GM12878 (cell line): ENCODE measurements around the gene CYB5B. TPM values are rescaled to one million over a fixed set of nuclear protein-coding genes. Genes with fewer than 3 reads are reported as not detected.

ENCODE experiments used
- ATAC-seq: fragments of 200-7000 bp; cut with Tn5 transposase; 3 replicates; pipeline ENCODE4 v1.9.1; 2020; ENCODE audit warnings: mild to moderate bottlenecking, moderate library complexity
- BruUV-seq: library from RNA; stranded (reverse); fragments of 400-500 nt; replicated peaks from 2 replicates; lab custom pipeline; 2021; lab: Mats Ljungman, UMichigan
- CTCF ChIA-PET: fragments of 300-600 bp; sonication (Branson Sonifier 250); formaldehyde crosslinking; extraction: SDS; loops from one replicate; lab custom pipeline; 2021; ENCODE audit warnings: inconsistent platforms; lab: Yijun Ruan, JAX
- POLR2A ChIA-PET: fragments of 350-600 bp; formaldehyde crosslinking; extraction: SDS; loops from one replicate; lab custom pipeline; 2021; ENCODE audit warnings: inconsistent platforms; lab: Charles Lee
- RAD21 ChIA-PET: fragments of 300-600 bp; sonication (Branson Sonifier 250); formaldehyde crosslinking; loops from one replicate; lab custom pipeline; 2023; ENCODE audit warnings: antibody characterized with exemption; ENCODE audit not compliant: unreplicated experiment; lab: Charles Lee
- SMC1A ChIA-PET: fragments of 300-600 bp; sonication (Branson Sonifier 250); formaldehyde crosslinking; loops from one replicate; lab custom pipeline; 2023; ENCODE audit not compliant: unreplicated experiment, uncharacterized antibody; lab: Charles Lee
- DNase-seq: peaks from one replicate; pipeline ENCODE4 v3.0.0-alpha.2; 2011; ENCODE audit warnings: low read depth, low spot score
- FAIRE-seq: peaks from 3 replicates; lab custom pipeline; 2011; peaks lifted over from hg19 to GRCh38; lab: Jason Lieb, UNC
- H2AFZ ChIP-seq: 2 replicates; pipeline ENCODE4 v1.6.0; 2011; ENCODE audit warnings: low read depth, low read length, control low read depth; ENCODE audit not compliant: control insufficient read depth
- H3K27ac ChIP-seq: 2 replicates; pipeline ENCODE4 v1.5.1; 2011; ENCODE audit warnings: control low read depth; ENCODE audit not compliant: control insufficient read depth, insufficient read depth
- H3K27me3 ChIP-seq, 2 experiments: replicated peaks in 1 of 2; 2 replicates each; pipeline versions ENCODE4 v1.6.0 to v1.6.1; 2011; ENCODE audit warnings: low read length in 1 of 2; ENCODE audit not compliant: control insufficient read depth in 2 of 2, insufficient read depth in 2 of 2
- H3K36me3 ChIP-seq, 2 experiments: 2 replicates each; pipeline ENCODE4 v1.5.1; 2011; ENCODE audit warnings: low read length in 1 of 2; ENCODE audit not compliant: control insufficient read depth in 2 of 2, insufficient read depth in 2 of 2
- H3K4me1 ChIP-seq: 2 replicates; pipeline ENCODE4 v1.6.1; 2011; ENCODE audit warnings: mild to moderate bottlenecking, low read length, moderate library complexity, mixed read lengths; ENCODE audit not compliant: control insufficient read depth, insufficient read depth
- H3K4me2 ChIP-seq: 2 replicates; pipeline ENCODE4 v1.6.0; 2011; ENCODE audit warnings: control low read depth; ENCODE audit not compliant: control insufficient read depth, insufficient read depth
- H3K4me3 ChIP-seq: fragments of 200-600 bp; sonication (generic); 2 replicates; pipeline ENCODE4 v1.5.1; 2016
- H3K79me2 ChIP-seq: 2 replicates; pipeline ENCODE4 v1.6.0; 2011; ENCODE audit warnings: low read length; ENCODE audit not compliant: control insufficient read depth, insufficient read depth
- H3K9ac ChIP-seq: 2 replicates; pipeline ENCODE4 v1.8.0; 2011; ENCODE audit warnings: low read length, control low read depth, mixed read lengths; ENCODE audit not compliant: control insufficient read depth, insufficient read depth
- H3K9me3 ChIP-seq: replicated peaks from 3 replicates; pipeline ENCODE4 v1.5.1; 2011; ENCODE audit warnings: mild to moderate bottlenecking, low read length; ENCODE audit not compliant: control insufficient read depth, insufficient read depth
- H4K20me1 ChIP-seq: 2 replicates; pipeline ENCODE4 v1.6.0; 2011; ENCODE audit not compliant: control insufficient read depth, insufficient read depth
- BMI1 ChIP-seq: fragments of 450-650 bp; IDR thresholded peaks from 2 replicates; pipeline ENCODE4 v1.6.1; 2016; ENCODE audit warnings: mild to moderate bottlenecking, moderate library complexity, borderline replicate concordance
- CEBPB ChIP-seq, 2 experiments: fragments of 150-350 bp in 1 of 2; IDR thresholded peaks; 2 replicates each; pipeline ENCODE4 v1.6.1; 2012 to 2014; ENCODE audit warnings: low read depth in 2 of 2, low read length in 2 of 2, borderline replicate concordance in 1 of 2, inconsistent platforms in 1 of 2
- CHD1 ChIP-seq: IDR thresholded peaks from 2 replicates; pipeline ENCODE4 v1.6.1; 2012; ENCODE audit warnings: low read depth, low read length, improper control_type of control experiment
- EGR1 ChIP-seq, 2 experiments: IDR thresholded peaks; 1 replicate in 1 of 2; 2 replicates in 1 of 2; pipeline ENCODE4 v1.6.1; 2011 to 2012; ENCODE audit warnings: low read depth in 2 of 2, low read length in 2 of 2, borderline replicate concordance in 1 of 2, mild to moderate bottlenecking in 1 of 2, moderate library complexity in 1 of 2
- HCFC1 ChIP-seq: fragments of 150-350 bp; IDR thresholded peaks from 2 replicates; pipeline ENCODE4 v1.6.1; 2014; ENCODE audit warnings: low read length
- KAT2A ChIP-seq: conservative IDR thresholded peaks from 2 replicates; pipeline ENCODE4 v1.6.1; 2011; ENCODE audit warnings: low read depth, low read length; ENCODE audit not compliant: control insufficient read depth
- NFYA ChIP-seq: IDR thresholded peaks from 2 replicates; pipeline ENCODE4 v1.6.1; 2011; ENCODE audit warnings: low read depth, mild to moderate bottlenecking, low read length, improper control_type of control experiment, borderline replicate concordance
- NR2C2 ChIP-seq: IDR thresholded peaks from 2 replicates; pipeline ENCODE4 v1.6.1; 2011; ENCODE audit warnings: borderline replicate concordance, low read depth; ENCODE audit not compliant: control insufficient read depth, insufficient read length
- POLR2AphosphoS2 ChIP-seq: IDR thresholded peaks from 2 replicates; pipeline ENCODE4 v1.6.1; 2011; ENCODE audit warnings: low read depth, mild to moderate bottlenecking, low read length, improper control_type of control experiment, moderate library complexity
- POLR2AphosphoS5 ChIP-seq: IDR thresholded peaks from 2 replicates; pipeline ENCODE4 v1.6.1; 2011; ENCODE audit warnings: mild to moderate bottlenecking, low read length, inconsistent platforms
- SMARCA5 ChIP-seq: fragments of 450-650 bp; IDR thresholded peaks from 2 replicates; pipeline ENCODE4 v1.6.1; 2017; ENCODE audit warnings: mild to moderate bottlenecking
- SREBF1 ChIP-seq: IDR thresholded peaks from 2 replicates; pipeline ENCODE4 v1.6.1; 2012; ENCODE audit warnings: mild to moderate bottlenecking, low read length
- YBX1 ChIP-seq: fragments of 450-650 bp; IDR thresholded peaks from 2 replicates; pipeline ENCODE4 v1.6.1; 2016; ENCODE audit warnings: antibody characterized with exemption
- WGBS: methylation state at CpG from one replicate; pipeline ENCODE4 v1.1.6; 2016; ENCODE audit warnings: low lambda C conversion rate; ENCODE audit not compliant: insufficient replicate concordance, insufficient coverage; ENCODE audit errors: missing lambda C conversion rate; 5-methylcytosine and 5-hydroxymethylcytosine counted together
- in situ Hi-C: fragments of 300-500 bp; cut with MboI; formaldehyde crosslinking; loops from 9 replicates; pipeline ENCODE4 v1.14.3; 2018; ENCODE audit warnings: mixed read lengths
- intact Hi-C: fragments of 100-400 bp; cut with micrococcal nuclease; formaldehyde crosslinking; loops from one replicate; pipeline ENCODE4 v1.14.2; 2022; ENCODE audit not compliant: unreplicated experiment
- polyA plus RNA-seq, 11 experiments: library from polyadenylated mRNA; depleted of rRNA in 4 of 11; unstranded in 6 of 11; stranded (reverse) in 5 of 11; fragments of >200 nt; fragmentation: Nextera tagmentation in 4 of 11; fragmentation: Illumina TruSeq in 1 of 11; extraction: Ambion mirVana in 4 of 11; extraction: Trizol in 1 of 11; gene quantifications; 1 replicate in 1 of 11; 2 replicates in 10 of 11; pipeline versions ENCODE4 v1.2.1 to v1.2.3, GENCODE V29; 2011 to 2016; ENCODE audit warnings: inconsistent platforms in 2 of 11, missing spikeins in 2 of 11, low read depth in 1 of 11
- total RNA-seq, 4 experiments: library from RNA; depleted of rRNA in 3 of 4; stranded (reverse); fragments of >200 nt in 3 of 4; fragmentation: Illumina TruSeq in 1 of 4; extraction: Trizol in 1 of 4; gene quantifications; 2 replicates each; pipeline versions ENCODE4 v1.2.1 to v1.2.3, GENCODE V29; 2013 to 2021
- TF ChIP-seq, protein P1 (sequence below): fragments of 150-350 bp; IDR thresholded peaks from 2 replicates; pipeline ENCODE4 v1.6.1; 2014; ENCODE audit warnings: mild to moderate bottlenecking, low read depth, low read length
- TF ChIP-seq, protein P2 (sequence below): IDR thresholded peaks from 2 replicates; pipeline ENCODE4 v1.6.1; 2012; ENCODE audit warnings: low read depth, low read length, improper control_type of control experiment

The CYB5B gene
- total and polyA plus RNA-seq, 10 of the 15 experiments (the other 5 are each of a cell fraction or from before 2014, with no cell fraction given): 145 to 305 (median 179) TPM

DNA sequence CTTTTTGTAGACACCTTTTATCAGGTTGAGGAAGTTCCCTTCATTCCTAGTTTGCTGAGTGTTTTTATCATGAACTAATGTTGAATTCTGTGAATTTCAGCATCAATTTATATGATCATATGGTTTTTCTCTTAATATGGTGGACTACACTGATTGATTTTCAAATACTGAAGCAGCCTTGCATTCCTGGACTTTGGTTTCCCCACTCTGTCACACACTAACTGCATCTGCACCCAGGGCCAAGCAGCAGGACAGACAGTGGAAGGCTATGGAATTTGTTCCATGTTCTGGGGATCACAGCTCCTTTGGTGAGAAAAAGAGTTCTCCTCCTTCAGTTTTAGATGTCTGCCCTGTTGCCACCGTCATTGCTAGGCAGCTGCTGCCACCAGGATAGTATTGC, 46.4 kb upstream of the CYB5B start:
- ChIA-PET POLR2A (interaction anchor here (0.6 kb wide), 3 partner anchors 236 to 512 kb away, joined by 6 to 11 read pairs (median 9); no protein-coding TSS in a partner anchor), SMC1A (interaction anchor here (1.5 kb wide), 1 partner anchor 18 kb away, joined by 5 read pairs; no protein-coding TSS in a partner anchor), RAD21 (no interaction called here), CTCF (interaction anchor here (0.8 to 1.4 kb wide), 2 partner anchors 18 to 193 kb away, joined by 3 to 5 read pairs; no protein-coding TSS in a partner anchor)
- intact Hi-C loops (no loop called here), in situ Hi-C loops (no loop called here)
- no peak overlapping the region for H3K27ac ChIP-seq
- no peak overlapping the region for H2AFZ ChIP-seq
- no peaks in the 10 kb centered on the region for H4K20me1 ChIP-seq
- peaks cover 2 to 26% of the 10 kb centered on the region in 2 experiments; a peak in 2 of 4 replicates for H3K36me3 ChIP-seq
- no peak for FAIRE-seq
- WGBS: 86% methylated on average over 1 of the region's 1 CpG
- no peak for ATAC-seq
- no peak overlapping the region for H3K4me3 ChIP-seq
- peaks cover 9% of the 10 kb centered on the region for H3K79me2 ChIP-seq
- H3K4me2 ChIP-seq: no peak overlapping the region
- 0 out of 2 replicates have a peak, but pooled peaks have one; percentile 21 for TF ChIP-seq POLR2AphosphoS5
- TF ChIP-seq SMARCA5: no peak
- no peak overlapping the region for H3K9ac ChIP-seq
- no peak for DNase-seq
- BruUV-seq: no TSS peak
- H3K9me3 ChIP-seq: no peaks in the 10 kb centered on the region
- H3K4me1 ChIP-seq: peaks cover 9% of the 10 kb centered on the region
- H3K27me3 ChIP-seq: no peaks in the 10 kb centered on the region

DNA sequence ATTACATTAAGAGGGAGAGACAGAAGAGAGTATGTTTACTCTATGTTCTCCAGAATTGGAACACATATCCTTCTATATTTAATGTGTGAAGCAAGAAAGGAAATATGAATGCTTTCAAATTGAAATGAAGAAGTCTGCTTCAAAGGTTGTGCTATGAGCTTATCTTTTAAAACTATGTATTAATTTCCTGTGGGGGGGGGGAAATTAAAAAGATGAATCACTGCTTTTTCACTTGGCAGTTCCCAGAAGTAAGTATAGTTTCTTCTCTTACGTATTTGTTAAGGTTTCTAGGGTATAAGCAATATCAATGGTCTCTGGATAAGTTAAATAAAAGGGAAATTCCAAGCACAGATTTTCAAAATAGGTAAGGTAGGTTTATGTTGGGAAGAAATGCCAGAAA, 45.7 kb upstream of the CYB5B start:
- no peak for DNase-seq
- Histone ChIP-seq H3K79me2 (peaks cover 15% of the 10 kb centered on the region), H3K4me2 (no peak overlapping the region), H3K36me3 (peaks cover 2 to 26% of the 10 kb centered on the region in 2 experiments; a peak in 2 of 4 replicates), H3K27ac (no peak overlapping the region), H3K4me1 (peaks cover 9% of the 10 kb centered on the region), H2AFZ (no peak overlapping the region), H3K9me3 (no peaks in the 10 kb centered on the region), H3K27me3 (no peaks in the 10 kb centered on the region), H3K9ac (no peak overlapping the region), H4K20me1 (no peaks in the 10 kb centered on the region), H3K4me3 (no peak overlapping the region)
- BruUV-seq: no TSS peak
- in situ Hi-C loops: no loop called here
- no peak for ATAC-seq
- ChIA-PET CTCF (interaction anchor here (0.8 to 1.4 kb wide), 2 partner anchors 18 to 192 kb away, joined by 3 to 5 read pairs; no protein-coding TSS in a partner anchor), SMC1A (interaction anchor here (0.6 to 1.5 kb wide), 2 partner anchors 17 to 278 kb away, joined by 3 to 5 read pairs; no protein-coding TSS in a partner anchor), POLR2A (interaction anchor here (0.6 kb wide), 4 partner anchors 236 to 511 kb away, joined by 4 to 11 read pairs (median 8); no protein-coding TSS in a partner anchor), RAD21 (interaction anchor here (0.6 kb wide), 1 partner anchor 64 kb away, joined by 3 read pairs; no protein-coding TSS in a partner anchor)
- intact Hi-C loops: no loop called here
- 50% methylated on average over 1 of the region's 1 CpG for WGBS
- FAIRE-seq: no peak
- TF ChIP-seq CEBPB (IDR thresholded peaks at IDR 0.05; ENCODE audit: borderline replicate concordance in 1 of 2, low read depth in 2 of 2, low read length in 2 of 2) (no peak), HCFC1 (no peak), NFYA (no peak), YBX1 (no peak), KAT2A (no peak), BMI1 (no peak), NR2C2 (no peak), SREBF1 (no peak), EGR1 (IDR thresholded peaks at IDR 0.05; ENCODE audit: borderline replicate concordance in 1 of 2, low read depth in 2 of 2, low read length in 2 of 2) (no peak), CHD1 (no peak), POLR2AphosphoS2 (no peak)
- TF ChIP-seq, protein P1, sequence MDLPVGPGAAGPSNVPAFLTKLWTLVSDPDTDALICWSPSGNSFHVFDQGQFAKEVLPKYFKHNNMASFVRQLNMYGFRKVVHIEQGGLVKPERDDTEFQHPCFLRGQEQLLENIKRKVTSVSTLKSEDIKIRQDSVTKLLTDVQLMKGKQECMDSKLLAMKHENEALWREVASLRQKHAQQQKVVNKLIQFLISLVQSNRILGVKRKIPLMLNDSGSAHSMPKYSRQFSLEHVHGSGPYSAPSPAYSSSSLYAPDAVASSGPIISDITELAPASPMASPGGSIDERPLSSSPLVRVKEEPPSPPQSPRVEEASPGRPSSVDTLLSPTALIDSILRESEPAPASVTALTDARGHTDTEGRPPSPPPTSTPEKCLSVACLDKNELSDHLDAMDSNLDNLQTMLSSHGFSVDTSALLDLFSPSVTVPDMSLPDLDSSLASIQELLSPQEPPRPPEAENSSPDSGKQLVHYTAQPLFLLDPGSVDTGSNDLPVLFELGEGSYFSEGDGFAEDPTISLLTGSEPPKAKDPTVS: no peak
- TF ChIP-seq, protein P2, sequence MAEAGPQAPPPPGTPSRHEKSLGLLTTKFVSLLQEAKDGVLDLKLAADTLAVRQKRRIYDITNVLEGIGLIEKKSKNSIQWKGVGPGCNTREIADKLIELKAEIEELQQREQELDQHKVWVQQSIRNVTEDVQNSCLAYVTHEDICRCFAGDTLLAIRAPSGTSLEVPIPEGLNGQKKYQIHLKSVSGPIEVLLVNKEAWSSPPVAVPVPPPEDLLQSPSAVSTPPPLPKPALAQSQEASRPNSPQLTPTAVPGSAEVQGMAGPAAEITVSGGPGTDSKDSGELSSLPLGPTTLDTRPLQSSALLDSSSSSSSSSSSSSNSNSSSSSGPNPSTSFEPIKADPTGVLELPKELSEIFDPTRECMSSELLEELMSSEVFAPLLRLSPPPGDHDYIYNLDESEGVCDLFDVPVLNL: no peak
